HCT116 (cell line): ENCODE measurements around the gene GIGYF1. TPM values are rescaled to one million over a fixed set of nuclear protein-coding genes. Genes with fewer than 3 reads are reported as not detected.

Experiments used
- ATAC-seq: fragments of 200-7000 bp; cut with Tn5 transposase; 2 replicates; pipeline ENCODE4 v1.9.1; 2020; ENCODE audit warnings: mild to moderate bottlenecking, moderate library complexity
- BruUV-seq: library from RNA; stranded (reverse); fragments of 400-500 nt; replicated peaks from 2 replicates; lab custom pipeline; 2021; lab: Mats Ljungman, UMichigan
- CTCF ChIA-PET: fragments of 300-600 bp; sonication (Branson Sonifier 250); formaldehyde crosslinking; loops from one replicate; lab custom pipeline; 2021; ENCODE audit warnings: antibody characterized with exemption; lab: Charles Lee
- POLR2A ChIA-PET: fragments of 300-600, 350-600 bp; sonication (Branson Sonifier 250); formaldehyde crosslinking; loops from one replicate; lab custom pipeline; 2021; ENCODE audit warnings: antibody characterized with exemption; lab: Charles Lee
- RAD21 ChIA-PET, 2 experiments: fragments of 300-600 bp; sonication (Branson Sonifier 250); formaldehyde crosslinking; loops; one replicate each; lab custom pipeline; 2023; ENCODE audit warnings: low total read pairs in 2 of 2; ENCODE audit not compliant: uncharacterized antibody in 2 of 2, unreplicated experiment in 2 of 2, low non-redundant PET in 1 of 2; lab: Charles Lee
- DNase-seq: peaks from one replicate; pipeline ENCODE4 v3.0.0-alpha.2; 2010; ENCODE audit warnings: low read depth, low spot score
- H2AFZ ChIP-seq: fragments of 200-600 bp; shearing (Covaris generic), sonication (generic); 2 replicates; pipeline ENCODE4 v1.6.1; 2017; ENCODE audit warnings: low read depth, mixed run types, mixed read lengths, antibody characterized with exemption, low read length; ENCODE audit not compliant: poor library complexity, severe bottlenecking
- H3K27ac ChIP-seq: 2 replicates; pipeline ENCODE4 v1.5.1; 2012; ENCODE audit warnings: low read depth, low read length
- H3K27me3 ChIP-seq: fragments of 200-600 bp; sonication (generic); 2 replicates; pipeline ENCODE4 v1.6.1; 2016; ENCODE audit warnings: mixed run types, low read length, mixed read lengths; ENCODE audit not compliant: insufficient read depth
- H3K36me3 ChIP-seq, 2 experiments: fragments of 200-500 bp in 1 of 2; fragments of 200-600 bp in 1 of 2; sonication (Bioruptor generic) in 1 of 2; sonication (generic) in 1 of 2; 2 replicates each; pipeline versions ENCODE4 v1.5.1 to v1.6.1; 2014 to 2016; ENCODE audit warnings: low read length in 2 of 2, inconsistent platforms in 1 of 2, mixed read lengths in 1 of 2, mixed run types in 1 of 2; ENCODE audit not compliant: insufficient read depth in 2 of 2, control insufficient read depth in 1 of 2
- H3K4me1 ChIP-seq, 2 experiments: fragments of 200-600 bp in 1 of 2; sonication (generic) in 1 of 2; 2 replicates each; pipeline versions ENCODE4 v1.5.1 to v1.6.1; 2012 to 2017; ENCODE audit warnings: low read length in 2 of 2, inconsistent platforms in 1 of 2, mild to moderate bottlenecking in 1 of 2, mixed read lengths in 1 of 2, mixed run types in 1 of 2, moderate library complexity in 1 of 2; ENCODE audit not compliant: insufficient read depth in 2 of 2, control insufficient read depth in 1 of 2
- H3K4me2 ChIP-seq: fragments of 200-600 bp; sonication (generic); 2 replicates; pipeline ENCODE4 v1.6.1; 2017; ENCODE audit warnings: mixed run types, low read length, mixed read lengths
- H3K4me3 ChIP-seq, 2 experiments: fragments of 200-600 bp in 1 of 2; sonication (generic) in 1 of 2; replicated peaks in 1 of 2; 2 replicates each; pipeline ENCODE4 v1.5.1; 2011 to 2016; ENCODE audit warnings: low read length in 2 of 2, control low read depth in 1 of 2, low read depth in 1 of 2, mild to moderate bottlenecking in 1 of 2, mixed read lengths in 1 of 2, mixed run types in 1 of 2
- H3K79me2 ChIP-seq: fragments of 200-600 bp; sonication (generic); 2 replicates; pipeline ENCODE4 v1.6.1; 2017; ENCODE audit warnings: mild to moderate bottlenecking, mixed run types, low read length, moderate library complexity, mixed read lengths; ENCODE audit not compliant: insufficient read depth
- H3K9ac ChIP-seq: fragments of 200-600 bp; sonication (generic); 2 replicates; pipeline ENCODE4 v1.6.1; 2016; ENCODE audit warnings: low read length, mixed read lengths
- H3K9me2 ChIP-seq: fragments of 200-600 bp; sonication (generic), shearing (Covaris generic); 2 replicates; pipeline ENCODE4 v1.6.1; 2017; ENCODE audit warnings: mixed run types, mild to moderate bottlenecking, moderate library complexity; ENCODE audit not compliant: insufficient read depth
- H3K9me3 ChIP-seq, 2 experiments: fragments of 200-500 bp in 1 of 2; fragments of 200-600 bp in 1 of 2; sonication (Bioruptor generic) in 1 of 2; sonication (generic) in 1 of 2; 2 replicates each; pipeline ENCODE4 v1.6.1; 2014 to 2017; ENCODE audit warnings: low read length in 2 of 2, mixed read lengths in 2 of 2, inconsistent platforms in 1 of 2, low read depth in 1 of 2, mild to moderate bottlenecking in 1 of 2, mixed run types in 1 of 2, moderate library complexity in 1 of 2; ENCODE audit not compliant: control insufficient read depth in 1 of 2, insufficient read depth in 1 of 2
- H4K20me1 ChIP-seq: fragments of 200-600 bp; sonication (generic), shearing (Covaris generic); 2 replicates; pipeline ENCODE4 v1.6.1; 2017; ENCODE audit warnings: mixed run types, mild to moderate bottlenecking, moderate library complexity; ENCODE audit not compliant: insufficient read depth
- CBX3 ChIP-seq: IDR thresholded peaks from 2 replicates; pipeline ENCODE4 v1.6.1; 2012; ENCODE audit warnings: low read depth
- CEBPB ChIP-seq: IDR thresholded peaks from 2 replicates; pipeline ENCODE4 v1.6.1; 2012; ENCODE audit warnings: low read depth
- EGR1 ChIP-seq: IDR thresholded peaks from 2 replicates; pipeline ENCODE4 v1.6.1; 2012; ENCODE audit warnings: low read depth
- EZH2 ChIP-seq: fragments of 200-600 bp; sonication (generic); IDR thresholded peaks from 2 replicates; pipeline ENCODE4 v1.6.1; 2017; ENCODE audit warnings: antibody characterized with exemption, mixed run types
- EZH2phosphoT487 ChIP-seq: fragments of 200-600 bp; IDR thresholded peaks from 2 replicates; pipeline ENCODE4 v1.6.1; 2018; ENCODE audit warnings: antibody characterized with exemption, borderline replicate concordance
- FOSL1 ChIP-seq: IDR thresholded peaks from 2 replicates; pipeline ENCODE4 v1.6.1; 2012; ENCODE audit warnings: low read depth
- MAX ChIP-seq: IDR thresholded peaks from 2 replicates; pipeline ENCODE4 v1.6.1; 2012
- POLR2A ChIP-seq: IDR thresholded peaks from 2 replicates; pipeline ENCODE4 v1.7.0; 2011; ENCODE audit warnings: borderline replicate concordance; ENCODE audit not compliant: insufficient read depth, insufficient read length; ENCODE audit errors: extremely low read depth
- POLR2AphosphoS5 ChIP-seq: IDR thresholded peaks from 2 replicates; pipeline ENCODE4 v1.6.1; 2011; ENCODE audit warnings: mild to moderate bottlenecking, low read depth, low read length, moderate library complexity
- RAD21 ChIP-seq: IDR thresholded peaks from 2 replicates; pipeline ENCODE4 v1.6.1; 2012; ENCODE audit warnings: low read depth, mild to moderate bottlenecking
- SIN3A ChIP-seq: IDR thresholded peaks from 2 replicates; pipeline ENCODE4 v1.6.1; 2012; ENCODE audit warnings: low read depth
- SRF ChIP-seq: IDR thresholded peaks from 2 replicates; pipeline ENCODE4 v1.6.1; 2012; ENCODE audit warnings: low read depth
- TCF7L2 ChIP-seq: IDR thresholded peaks from 2 replicates; pipeline ENCODE4 v1.7.0; 2011; ENCODE audit warnings: borderline replicate concordance, inconsistent platforms; ENCODE audit not compliant: insufficient read depth, insufficient read length; ENCODE audit errors: extremely low read depth
- YY1 ChIP-seq: IDR thresholded peaks from 2 replicates; pipeline ENCODE4 v1.6.1; 2011; ENCODE audit warnings: low read length, low read depth, moderate library complexity, mild to moderate bottlenecking; ENCODE audit not compliant: insufficient replicate concordance; ENCODE audit errors: extremely low read depth
- ZBTB33 ChIP-seq: IDR thresholded peaks from 2 replicates; pipeline ENCODE4 v1.6.1; 2011; ENCODE audit warnings: mild to moderate bottlenecking, low read length, moderate library complexity; ENCODE audit not compliant: insufficient replicate concordance; ENCODE audit errors: extremely low read depth
- ZFX ChIP-seq: fragments of 450-650 bp; IDR thresholded peaks from 2 replicates; pipeline ENCODE4 v1.6.1; 2017
- ZNF274 ChIP-seq: fragments of 200-500 bp; sonication (Bioruptor generic); IDR thresholded peaks from 2 replicates; pipeline ENCODE4 v1.6.1; 2014; ENCODE audit warnings: mild to moderate bottlenecking, low read depth, low read length, inconsistent platforms
- intact Hi-C: fragments of 100-400 bp; cut with micrococcal nuclease; formaldehyde crosslinking; loops from 2 replicates; pipeline ENCODE4 v1.10.0; 2022
- total RNA-seq: library from RNA; stranded (reverse); gene quantifications from one replicate; pipeline ENCODE4 v1.2.1, GENCODE V29; 2021; ENCODE audit not compliant: unreplicated experiment
- TF ChIP-seq, protein P1 (sequence below), 3 experiments: fragments of 200-600 bp in 1 of 3; sonication (generic) in 1 of 3; IDR thresholded peaks in 2 of 3; conservative IDR thresholded peaks in 1 of 3; 2 replicates each; pipeline ENCODE4 v1.5.1; 2012 to 2017; ENCODE audit warnings: low read depth in 2 of 3, low read length in 2 of 3, antibody characterized with exemption in 1 of 3, borderline replicate concordance in 1 of 3, control low read depth in 1 of 3, mild to moderate bottlenecking in 1 of 3, mixed read lengths in 1 of 3, mixed run types in 1 of 3, moderate library complexity in 1 of 3; ENCODE audit not compliant: insufficient read depth in 1 of 3
- TF ChIP-seq, protein P2 (sequence below): IDR thresholded peaks from 2 replicates; pipeline ENCODE4 v1.6.1; 2012
- TF ChIP-seq, protein P3 (sequence below): IDR thresholded peaks from 2 replicates; pipeline ENCODE4 v1.6.1; 2012; ENCODE audit warnings: low read depth

Gene GIGYF1
- total RNA-seq, 1 experiment from 2014 or later: 59.7 TPM

- Histone ChIP-seq H3K9me3 (no peaks in the 10 kb centered on the region), H3K36me3 (no peaks in the 10 kb centered on the region), H3K27me3 (no peaks in the 10 kb centered on the region), H3K4me3 (no peak overlapping the region), H4K20me1 (no peaks in the 10 kb centered on the region), H3K9ac (no peak overlapping the region), H3K27ac (no peak overlapping the region), H3K9me2 (no peaks in the 10 kb centered on the region), H3K4me1 (no peaks in the 10 kb centered on the region), H3K79me2 (no peaks in the 10 kb centered on the region), H2AFZ (no peak overlapping the region), H3K4me2 (no peak overlapping the region)
- no peak for ATAC-seq
- POLR2A ChIA-PET: no interaction called here
- intact Hi-C loops: no loop called here
- no peak for DNase-seq
- CTCF ChIA-PET: no interaction called here
- BruUV-seq: no TSS peak
- TF ChIP-seq POLR2AphosphoS5 (no peak), CBX3 (no peak), ZNF274 (no peak), EZH2phosphoT487 (no peak), CEBPB (no peak), MAX (no peak), EZH2 (no peak), POLR2A (no peak), ZBTB33 (no peak), EGR1 (no peak), RAD21 (no peak), SIN3A (no peak), TCF7L2 (no peak), SRF (no peak), YY1 (no peak), FOSL1 (no peak), ZFX (no peak)
- TF ChIP-seq, protein P1, sequence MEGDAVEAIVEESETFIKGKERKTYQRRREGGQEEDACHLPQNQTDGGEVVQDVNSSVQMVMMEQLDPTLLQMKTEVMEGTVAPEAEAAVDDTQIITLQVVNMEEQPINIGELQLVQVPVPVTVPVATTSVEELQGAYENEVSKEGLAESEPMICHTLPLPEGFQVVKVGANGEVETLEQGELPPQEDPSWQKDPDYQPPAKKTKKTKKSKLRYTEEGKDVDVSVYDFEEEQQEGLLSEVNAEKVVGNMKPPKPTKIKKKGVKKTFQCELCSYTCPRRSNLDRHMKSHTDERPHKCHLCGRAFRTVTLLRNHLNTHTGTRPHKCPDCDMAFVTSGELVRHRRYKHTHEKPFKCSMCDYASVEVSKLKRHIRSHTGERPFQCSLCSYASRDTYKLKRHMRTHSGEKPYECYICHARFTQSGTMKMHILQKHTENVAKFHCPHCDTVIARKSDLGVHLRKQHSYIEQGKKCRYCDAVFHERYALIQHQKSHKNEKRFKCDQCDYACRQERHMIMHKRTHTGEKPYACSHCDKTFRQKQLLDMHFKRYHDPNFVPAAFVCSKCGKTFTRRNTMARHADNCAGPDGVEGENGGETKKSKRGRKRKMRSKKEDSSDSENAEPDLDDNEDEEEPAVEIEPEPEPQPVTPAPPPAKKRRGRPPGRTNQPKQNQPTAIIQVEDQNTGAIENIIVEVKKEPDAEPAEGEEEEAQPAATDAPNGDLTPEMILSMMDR (IDR thresholded peaks at IDR 0.05 in 2 of 3, conservative IDR thresholded peaks at IDR 0.05 in 1 of 3; ENCODE audit: borderline replicate concordance in 1 of 3, insufficient read depth in 1 of 3, low read depth in 2 of 3, low read length in 2 of 3): no peak
- TF ChIP-seq, protein P2, sequence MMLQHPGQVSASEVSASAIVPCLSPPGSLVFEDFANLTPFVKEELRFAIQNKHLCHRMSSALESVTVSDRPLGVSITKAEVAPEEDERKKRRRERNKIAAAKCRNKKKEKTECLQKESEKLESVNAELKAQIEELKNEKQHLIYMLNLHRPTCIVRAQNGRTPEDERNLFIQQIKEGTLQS: no peak
- TF ChIP-seq, protein P3, sequence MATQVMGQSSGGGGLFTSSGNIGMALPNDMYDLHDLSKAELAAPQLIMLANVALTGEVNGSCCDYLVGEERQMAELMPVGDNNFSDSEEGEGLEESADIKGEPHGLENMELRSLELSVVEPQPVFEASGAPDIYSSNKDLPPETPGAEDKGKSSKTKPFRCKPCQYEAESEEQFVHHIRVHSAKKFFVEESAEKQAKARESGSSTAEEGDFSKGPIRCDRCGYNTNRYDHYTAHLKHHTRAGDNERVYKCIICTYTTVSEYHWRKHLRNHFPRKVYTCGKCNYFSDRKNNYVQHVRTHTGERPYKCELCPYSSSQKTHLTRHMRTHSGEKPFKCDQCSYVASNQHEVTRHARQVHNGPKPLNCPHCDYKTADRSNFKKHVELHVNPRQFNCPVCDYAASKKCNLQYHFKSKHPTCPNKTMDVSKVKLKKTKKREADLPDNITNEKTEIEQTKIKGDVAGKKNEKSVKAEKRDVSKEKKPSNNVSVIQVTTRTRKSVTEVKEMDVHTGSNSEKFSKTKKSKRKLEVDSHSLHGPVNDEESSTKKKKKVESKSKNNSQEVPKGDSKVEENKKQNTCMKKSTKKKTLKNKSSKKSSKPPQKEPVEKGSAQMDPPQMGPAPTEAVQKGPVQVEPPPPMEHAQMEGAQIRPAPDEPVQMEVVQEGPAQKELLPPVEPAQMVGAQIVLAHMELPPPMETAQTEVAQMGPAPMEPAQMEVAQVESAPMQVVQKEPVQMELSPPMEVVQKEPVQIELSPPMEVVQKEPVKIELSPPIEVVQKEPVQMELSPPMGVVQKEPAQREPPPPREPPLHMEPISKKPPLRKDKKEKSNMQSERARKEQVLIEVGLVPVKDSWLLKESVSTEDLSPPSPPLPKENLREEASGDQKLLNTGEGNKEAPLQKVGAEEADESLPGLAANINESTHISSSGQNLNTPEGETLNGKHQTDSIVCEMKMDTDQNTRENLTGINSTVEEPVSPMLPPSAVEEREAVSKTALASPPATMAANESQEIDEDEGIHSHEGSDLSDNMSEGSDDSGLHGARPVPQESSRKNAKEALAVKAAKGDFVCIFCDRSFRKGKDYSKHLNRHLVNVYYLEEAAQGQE: no peak
- RAD21 ChIA-PET: no interaction called here
These were observed 44.1 kb downstream of the GIGYF1 start for GRCh38 chr7:100649826-100650565.
